ENCODE results near the gene WIPF1.

The WIPF1 gene

GRCh38 chr2:174635776-174636404 lies 38.3 kb upstream of the WIPF1 start:
- DNase-seq (ENCODE audit: low read depth) = peak; percentile 35
- TF ChIP-seq, protein P1, sequence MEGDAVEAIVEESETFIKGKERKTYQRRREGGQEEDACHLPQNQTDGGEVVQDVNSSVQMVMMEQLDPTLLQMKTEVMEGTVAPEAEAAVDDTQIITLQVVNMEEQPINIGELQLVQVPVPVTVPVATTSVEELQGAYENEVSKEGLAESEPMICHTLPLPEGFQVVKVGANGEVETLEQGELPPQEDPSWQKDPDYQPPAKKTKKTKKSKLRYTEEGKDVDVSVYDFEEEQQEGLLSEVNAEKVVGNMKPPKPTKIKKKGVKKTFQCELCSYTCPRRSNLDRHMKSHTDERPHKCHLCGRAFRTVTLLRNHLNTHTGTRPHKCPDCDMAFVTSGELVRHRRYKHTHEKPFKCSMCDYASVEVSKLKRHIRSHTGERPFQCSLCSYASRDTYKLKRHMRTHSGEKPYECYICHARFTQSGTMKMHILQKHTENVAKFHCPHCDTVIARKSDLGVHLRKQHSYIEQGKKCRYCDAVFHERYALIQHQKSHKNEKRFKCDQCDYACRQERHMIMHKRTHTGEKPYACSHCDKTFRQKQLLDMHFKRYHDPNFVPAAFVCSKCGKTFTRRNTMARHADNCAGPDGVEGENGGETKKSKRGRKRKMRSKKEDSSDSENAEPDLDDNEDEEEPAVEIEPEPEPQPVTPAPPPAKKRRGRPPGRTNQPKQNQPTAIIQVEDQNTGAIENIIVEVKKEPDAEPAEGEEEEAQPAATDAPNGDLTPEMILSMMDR (IDR thresholded peaks at IDR 0.05; ENCODE audit: low read length, missing control alignments) = no peak
- no peak overlapping the region for H3K4me3 ChIP-seq (replicated peaks; ENCODE audit: low read depth, low read length)

- no peak for DNase-seq (ENCODE audit: low read depth)
- TF ChIP-seq, protein P1 (IDR thresholded peaks at IDR 0.05; ENCODE audit: low read length, missing control alignments) = no peak
- no peak overlapping the region for H3K4me3 ChIP-seq (replicated peaks; ENCODE audit: low read depth, low read length)
Observed at GRCh38 chr2:174635015-174635593, 37.5 kb upstream of the WIPF1 start.

DNA sequence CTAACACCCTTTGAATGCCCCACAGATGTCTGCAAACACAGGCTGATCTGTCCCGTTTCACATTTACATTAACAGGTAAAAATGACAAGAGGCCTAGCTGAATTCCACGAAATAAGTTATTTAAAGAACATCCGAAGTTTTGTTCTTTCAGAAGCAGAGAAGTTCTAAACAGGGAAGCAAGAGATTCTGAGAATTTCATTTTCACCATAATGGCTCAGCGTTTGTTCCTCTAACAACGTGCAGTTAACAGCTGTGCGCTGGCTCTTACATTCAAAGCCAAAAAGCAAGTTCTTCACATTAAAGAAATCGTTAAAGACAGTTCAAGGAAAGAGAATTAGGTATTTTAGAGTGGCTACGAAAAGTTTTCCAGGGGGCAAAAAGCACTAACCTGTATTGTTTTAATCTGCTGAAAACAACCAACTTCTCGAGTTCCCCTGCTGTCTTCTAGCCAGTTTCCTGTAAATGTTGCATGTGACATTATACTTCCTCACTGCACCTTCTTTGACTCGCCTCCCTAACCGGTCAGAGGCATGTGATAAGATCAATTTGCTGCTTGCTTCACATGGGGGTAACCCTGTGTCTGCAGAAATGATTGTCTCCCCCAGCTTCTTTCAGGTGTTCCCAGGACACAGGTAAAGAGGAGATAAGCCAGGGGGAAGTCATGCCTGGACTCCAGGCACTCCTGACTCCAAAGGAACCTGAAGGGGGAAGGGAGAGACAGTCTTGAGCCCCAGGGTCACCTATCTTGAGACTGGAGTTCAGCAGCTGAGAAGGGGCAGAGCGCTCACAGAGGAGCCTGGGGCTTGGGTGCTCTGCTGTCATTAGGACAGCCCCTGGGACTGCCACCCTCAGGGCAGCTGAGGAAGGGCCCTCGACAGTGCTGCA lies 36.8 kb upstream of the WIPF1 start:
- H3K4me3 ChIP-seq (replicated peaks; ENCODE audit: low read depth, low read length) = no peak overlapping the region
- no peak for DNase-seq (ENCODE audit: low read depth)

GRCh38 chr2:174633623-174633930 lies 36.0 kb upstream of the WIPF1 start:
- TF ChIP-seq, protein P1 (IDR thresholded peaks at IDR 0.05; ENCODE audit: low read length, missing control alignments) = no peak
- DNase-seq (ENCODE audit: low read depth) = no peak
- no peak overlapping the region for H3K4me3 ChIP-seq (replicated peaks; ENCODE audit: low read depth, low read length)

More for the DNA sequence above, 36.8 kb upstream of the WIPF1 start:
- TF ChIP-seq, protein P1 (IDR thresholded peaks at IDR 0.05; ENCODE audit: low read length, missing control alignments) = no peak

DNA sequence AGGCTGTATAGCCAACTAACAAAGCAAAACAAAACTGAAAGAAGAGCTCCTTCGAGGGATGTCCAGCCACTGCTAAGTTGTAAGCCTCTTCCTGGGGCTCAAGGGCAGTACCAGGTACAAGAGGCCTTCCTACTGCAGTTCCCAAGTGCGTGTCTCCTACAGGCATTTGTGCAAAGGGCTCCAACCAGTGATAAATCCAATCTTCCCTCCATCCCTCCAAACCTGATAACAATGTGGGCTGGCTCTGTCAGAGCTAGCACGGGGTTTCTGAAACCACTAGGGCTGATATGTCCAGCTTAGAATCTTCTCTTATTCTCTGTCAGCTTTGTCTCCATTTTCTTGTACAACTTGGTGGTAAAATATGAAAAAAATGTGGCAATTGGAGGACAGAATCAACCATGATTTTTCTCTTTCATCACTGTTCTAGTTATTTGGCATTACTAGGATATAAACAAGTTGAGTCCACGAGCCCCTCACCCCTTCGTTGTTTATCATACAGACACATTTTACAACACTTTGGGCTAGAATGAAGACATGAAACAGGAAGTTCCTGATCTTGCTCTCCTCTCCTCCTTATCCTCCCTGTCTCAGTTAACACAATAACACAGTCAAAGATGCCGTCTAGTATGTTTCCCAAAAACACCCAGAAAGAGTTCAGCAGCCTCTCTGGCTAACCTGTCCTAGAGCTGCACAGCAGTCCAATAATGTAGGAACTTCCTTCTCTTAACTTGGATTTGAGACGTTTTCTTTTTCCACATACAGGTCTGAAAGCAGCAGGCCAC lies 35.4 kb upstream of the WIPF1 start:
- TF ChIP-seq, protein P1 (IDR thresholded peaks at IDR 0.05; ENCODE audit: low read length, missing control alignments) = no peak
- DNase-seq (ENCODE audit: low read depth) = peak; percentile 24
- no peak overlapping the region for H3K4me3 ChIP-seq (replicated peaks; ENCODE audit: low read depth, low read length)

GRCh38 chr2:174631009-174631981 lies 33.7 kb upstream of the WIPF1 start:
- H3K4me3 ChIP-seq (replicated peaks; ENCODE audit: low read depth, low read length) = no peak overlapping the region
- TF ChIP-seq, protein P1 (IDR thresholded peaks at IDR 0.05; ENCODE audit: low read length, missing control alignments) = no peak
- peak; percentile 86 for DNase-seq (ENCODE audit: low read depth)
